Measurements from ENCODE around the gene SULT1C4.
"Not testable (repeated sequence)": the region's sequence is repeated elsewhere in the genome, so short reads cannot be mapped to it uniquely, and the experiment has no call there.

Gene SULT1C4

DNA sequence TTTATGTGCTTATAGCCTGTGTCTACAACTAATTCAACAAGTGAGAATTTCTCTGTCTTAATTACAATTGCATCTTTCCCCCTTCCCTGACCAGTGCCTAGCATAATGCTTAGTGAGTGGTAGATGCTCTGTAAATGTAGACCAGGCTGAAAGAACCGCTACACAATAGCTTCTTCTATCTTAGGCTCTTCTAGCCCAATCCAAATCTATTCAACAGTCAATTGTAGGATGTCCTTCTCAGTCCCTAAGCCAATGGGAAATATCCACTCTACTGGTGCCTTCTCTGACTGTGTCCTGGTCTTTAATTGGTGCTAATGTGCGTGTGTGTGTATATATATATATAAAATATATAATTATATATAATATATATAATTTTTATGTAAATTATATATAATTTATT is 37.2 kb downstream of the SULT1C4 start:
- no peak for DNase-seq

DNA sequence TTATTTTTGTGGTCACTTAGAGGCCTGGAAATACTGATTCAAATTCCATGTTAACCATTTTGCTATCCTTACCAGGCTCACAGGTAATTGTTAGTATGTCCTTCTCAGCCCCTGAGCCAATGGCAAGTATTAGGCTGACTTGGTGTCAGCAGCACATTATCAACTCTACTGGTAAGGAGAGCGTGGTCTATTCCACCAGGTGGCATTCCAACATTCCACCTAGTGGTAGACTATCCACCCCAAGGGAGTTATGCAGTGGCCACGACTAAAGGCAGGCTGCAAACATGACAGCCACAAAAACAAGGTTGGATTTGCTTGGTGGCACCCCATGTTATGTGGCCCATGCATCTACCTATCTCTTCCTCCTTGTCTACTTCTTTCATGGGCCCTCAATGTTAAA is 39.5 kb downstream of the SULT1C4 start:
- DNase-seq: peak; percentile 3

DNA sequence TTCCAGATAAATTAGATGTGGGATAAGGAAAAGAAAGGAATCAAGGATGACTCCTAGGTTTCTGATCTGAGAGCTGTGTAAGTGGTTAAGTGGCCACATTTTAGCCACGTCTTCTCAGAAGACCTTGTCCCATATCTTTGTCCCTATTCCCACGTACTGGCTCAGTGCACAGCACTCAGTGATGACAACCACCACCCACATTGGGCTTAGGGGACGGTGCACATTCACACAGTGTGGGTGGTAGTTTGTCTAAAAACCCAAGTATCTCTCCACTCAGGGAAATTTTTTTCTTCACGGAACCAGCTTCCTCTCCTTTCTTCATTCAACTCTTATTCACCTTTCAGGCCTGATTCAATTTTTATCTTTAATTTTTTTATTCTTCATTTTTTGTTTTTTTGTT is 40.7 kb downstream of the SULT1C4 start:
- DNase-seq: no peak

- DNase-seq: no peak
Observed at GRCh38 chr2:108423067-108423466, 45.3 kb downstream of the SULT1C4 start.

DNA sequence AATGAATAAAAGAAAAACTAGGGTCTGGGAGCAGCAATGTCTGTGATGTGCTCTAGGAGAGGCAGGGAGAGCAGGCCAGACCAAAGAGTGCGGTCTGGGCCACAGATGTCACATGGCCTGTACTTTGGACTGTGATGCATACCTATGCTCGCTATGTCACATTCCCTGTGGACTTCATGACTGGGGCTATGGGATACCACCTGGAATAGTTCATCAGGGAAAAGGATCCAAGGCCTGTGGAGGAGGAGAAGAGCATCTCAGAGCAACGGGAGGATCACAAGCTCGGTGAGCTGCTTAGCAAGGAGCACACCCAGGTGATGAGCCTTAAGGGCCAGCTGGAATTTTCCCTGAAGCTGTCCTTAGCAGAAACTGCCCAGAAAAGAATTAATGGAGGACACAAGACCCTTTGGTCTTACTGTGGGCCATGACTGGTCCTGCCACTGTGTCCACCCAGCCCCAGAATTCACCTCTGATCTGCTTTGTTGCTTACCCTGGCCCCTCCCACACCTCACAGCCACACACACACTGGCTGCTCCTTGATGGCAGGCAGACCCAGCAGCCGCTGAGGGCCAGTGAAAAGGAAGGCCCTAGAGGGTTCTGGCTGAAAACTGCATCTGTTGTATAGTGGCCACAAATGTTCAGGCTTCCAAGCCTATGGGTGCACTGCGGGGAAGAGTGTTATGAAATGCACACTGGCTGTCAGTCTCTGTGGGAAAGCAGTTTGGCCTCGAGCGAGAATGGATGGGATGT is 45.9 kb downstream of the SULT1C4 start:
- DNase-seq: no peak

DNA sequence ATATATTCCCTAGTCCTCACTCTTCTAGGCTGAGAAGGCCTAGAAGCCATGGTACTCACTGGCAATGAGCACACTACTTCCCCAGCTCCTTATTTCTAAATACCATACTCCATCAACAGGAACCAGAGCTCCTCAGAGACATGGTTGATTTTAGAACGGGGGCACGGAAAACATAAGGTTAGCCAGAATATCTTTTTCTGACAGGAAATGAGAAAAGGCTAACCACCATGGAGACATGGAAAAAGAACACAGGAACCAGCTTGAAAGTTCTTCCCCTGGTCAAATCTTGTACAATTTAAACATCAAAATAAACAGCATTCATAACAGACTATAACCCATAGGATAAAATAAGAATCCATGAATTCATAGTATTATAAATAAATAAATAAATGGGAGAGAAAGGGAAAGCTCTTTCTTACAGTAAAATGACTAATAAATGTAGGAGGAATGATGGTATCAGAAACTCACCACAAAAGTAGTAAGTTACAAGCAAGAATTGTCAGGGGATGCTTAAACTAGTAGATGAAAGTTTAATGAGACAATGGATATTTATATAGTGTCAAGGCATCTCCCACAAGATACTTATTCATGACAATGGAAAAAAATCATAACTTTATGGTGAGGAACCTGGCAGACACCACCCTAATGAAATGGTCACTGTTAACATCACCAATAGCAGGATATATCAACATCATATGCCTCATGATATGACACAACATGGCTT is 50.7 kb downstream of the SULT1C4 start:
- no peak for DNase-seq

DNA sequence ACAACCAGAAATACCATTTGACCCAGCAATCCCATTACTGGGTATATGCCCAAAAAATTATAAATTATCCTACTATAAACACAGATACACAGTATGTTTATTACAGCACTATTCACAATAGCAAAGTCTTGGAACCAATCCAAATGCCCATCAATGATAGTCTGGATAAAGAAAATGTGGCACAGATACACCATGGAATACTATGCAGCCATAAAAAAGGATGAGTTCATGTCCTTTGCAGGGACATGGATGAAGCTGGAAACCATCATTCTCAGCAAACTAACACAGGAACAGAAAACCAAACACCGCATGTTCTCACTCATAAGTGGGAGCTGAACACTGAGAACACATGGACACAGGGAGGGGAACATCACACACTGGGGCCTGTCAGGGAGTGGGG is 57.8 kb downstream of the SULT1C4 start:
- not testable (repeated sequence) for DNase-seq

GRCh38 chr2:108436976-108437375 is 59.2 kb downstream of the SULT1C4 start:
- no peak for DNase-seq

All from CD4-positive, alpha-beta T cell treated with Interleukin-17A for 1 hour (primary cell).